GM19023 (cell line): ENCODE measurements around the gene LYZL6.
"Not testable (repeated sequence)": the region's sequence is repeated elsewhere in the genome, so short reads cannot be mapped to it uniquely, and the experiment has no call there.

Experiments
- ATAC-seq: cut with Tn5 transposase; IDR thresholded peaks from one replicate; pipeline ENCODE4 v1.9.1; 2021; ENCODE audit warnings: mild to moderate bottlenecking, moderate library complexity; ENCODE audit not compliant: unreplicated experiment

LYZL6 gene

DNA sequence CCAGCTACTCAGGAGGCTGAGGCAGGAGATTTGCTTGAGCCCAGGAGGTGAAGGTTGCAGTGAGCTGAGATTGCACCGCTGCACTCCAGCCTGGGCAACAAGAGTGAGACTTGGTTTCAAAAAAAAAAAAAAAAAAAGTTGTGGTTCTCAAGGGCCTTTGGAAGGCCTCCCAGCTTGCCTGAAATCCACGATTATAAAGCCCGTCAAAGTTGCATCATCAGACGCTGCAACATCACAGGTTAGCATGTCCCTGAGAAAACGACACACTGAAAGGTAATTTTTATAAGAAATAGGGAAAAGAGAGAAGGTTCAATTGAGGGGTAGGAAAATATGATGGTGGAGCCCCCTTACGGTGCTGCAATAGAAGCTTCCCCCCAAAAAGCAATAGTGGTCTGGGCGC is 4.6 kb upstream of the LYZL6 start:
- no peak for ATAC-seq

DNA sequence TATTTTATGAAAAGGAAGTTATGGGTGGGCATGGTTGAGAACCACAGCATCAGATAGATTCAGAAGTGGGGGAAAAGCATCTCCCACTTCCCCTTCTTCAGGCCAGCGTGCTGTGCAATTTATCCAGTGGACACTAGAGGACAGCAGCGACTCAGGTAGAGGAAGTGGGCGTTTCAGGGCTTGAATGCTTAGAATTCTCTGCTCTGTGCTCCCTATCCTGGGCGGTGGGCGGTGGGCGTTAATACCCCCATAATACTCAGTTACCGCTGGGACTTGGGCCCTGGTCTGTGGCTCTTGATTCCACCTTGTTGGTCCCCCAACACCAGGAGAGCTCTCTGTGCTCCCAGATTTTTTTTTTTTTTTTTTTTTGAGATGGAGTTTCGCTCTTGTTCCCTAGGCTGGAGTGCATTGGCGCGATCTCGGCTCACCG is 3.7 kb upstream of the LYZL6 start:
- no peak for ATAC-seq

DNA sequence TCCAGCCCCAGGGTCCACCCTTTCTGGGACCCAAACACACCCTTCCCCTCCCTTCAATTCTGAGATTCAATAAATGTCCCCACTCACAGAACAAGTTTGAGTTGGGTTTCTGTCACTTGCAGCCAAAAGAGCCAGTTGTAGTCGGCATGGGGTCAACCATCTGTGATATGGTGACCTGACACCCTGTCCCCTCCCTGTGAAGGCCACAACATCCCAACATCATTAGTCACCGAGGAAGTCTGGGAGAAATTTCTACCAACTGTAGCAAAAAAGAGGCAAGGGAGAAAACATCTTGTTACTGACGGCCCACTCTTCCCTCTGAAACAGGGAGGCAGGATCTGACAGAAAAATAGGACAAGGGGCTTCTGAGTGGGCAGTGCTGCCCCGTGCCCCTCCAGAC is 638 bp upstream of the LYZL6 start:
- no peak for ATAC-seq

DNA sequence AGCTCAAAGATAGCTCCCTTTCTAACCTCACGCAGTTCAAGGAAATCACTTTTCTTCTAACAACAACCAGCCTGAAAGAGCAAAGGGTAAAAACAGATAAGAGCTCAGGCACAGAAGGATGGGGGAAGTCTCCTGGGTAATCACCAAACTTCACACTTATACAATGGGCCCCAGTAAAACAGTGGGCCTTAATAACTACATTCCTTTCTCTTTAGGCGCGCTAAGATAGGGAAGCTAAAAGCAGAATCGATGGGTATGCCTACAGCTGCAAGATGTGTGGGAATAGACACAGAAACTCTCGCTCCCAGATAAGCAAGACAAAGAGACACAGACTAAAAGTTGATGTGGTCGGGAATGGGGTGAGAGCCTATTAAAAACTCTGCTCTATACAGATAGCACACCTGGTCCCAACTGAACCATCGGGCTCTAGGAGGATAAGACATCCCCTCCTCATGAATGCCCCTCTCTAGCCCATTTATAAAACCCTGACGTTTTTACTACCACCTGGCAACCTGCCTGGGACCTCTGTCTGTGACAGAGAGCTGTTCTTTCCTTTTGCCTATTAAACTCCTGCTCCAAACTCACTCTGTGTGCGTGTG is 826 bp downstream of the LYZL6 start:
- no peak for ATAC-seq

DNA sequence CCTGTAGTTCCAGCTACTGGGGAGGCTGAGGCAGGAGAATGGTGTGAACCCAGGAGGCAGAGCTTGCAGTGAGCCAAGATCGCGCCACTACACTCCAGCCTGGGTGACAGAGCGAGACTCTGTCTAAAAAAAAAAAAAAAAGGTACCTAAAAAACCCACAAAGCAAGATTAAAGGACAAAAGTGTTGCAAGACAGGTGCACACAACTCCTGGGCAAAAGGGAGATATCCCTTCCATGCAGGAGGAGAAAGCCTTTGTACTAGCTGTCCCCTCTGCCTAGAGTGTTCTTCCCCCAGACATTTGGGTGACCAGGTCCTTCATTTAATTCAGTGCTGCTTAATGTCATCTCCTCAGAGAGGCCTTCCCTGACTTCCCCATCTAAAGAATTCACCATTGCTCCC is 5.0 kb downstream of the LYZL6 start:
- ATAC-seq = not testable (repeated sequence)

DNA sequence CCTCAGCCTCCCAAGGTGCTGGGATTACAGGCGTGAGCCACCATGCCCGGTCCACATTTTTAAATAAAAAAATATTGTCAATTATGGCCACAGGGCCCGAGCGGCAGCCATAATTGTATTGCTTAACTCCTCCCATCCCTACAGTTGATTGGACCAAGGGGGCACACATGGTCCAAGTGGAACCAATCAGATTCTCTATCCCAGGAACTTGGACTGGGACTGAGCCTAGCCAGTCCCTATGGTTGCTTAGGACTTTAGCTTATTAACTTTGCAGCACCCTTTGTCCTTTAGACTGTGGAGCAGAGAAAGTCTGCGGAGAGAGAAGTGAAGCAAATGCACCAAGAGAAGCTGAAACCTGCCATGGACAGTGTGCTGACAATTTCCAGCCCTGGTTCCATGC is 7.5 kb downstream of the LYZL6 start:
- no peak for ATAC-seq

DNA sequence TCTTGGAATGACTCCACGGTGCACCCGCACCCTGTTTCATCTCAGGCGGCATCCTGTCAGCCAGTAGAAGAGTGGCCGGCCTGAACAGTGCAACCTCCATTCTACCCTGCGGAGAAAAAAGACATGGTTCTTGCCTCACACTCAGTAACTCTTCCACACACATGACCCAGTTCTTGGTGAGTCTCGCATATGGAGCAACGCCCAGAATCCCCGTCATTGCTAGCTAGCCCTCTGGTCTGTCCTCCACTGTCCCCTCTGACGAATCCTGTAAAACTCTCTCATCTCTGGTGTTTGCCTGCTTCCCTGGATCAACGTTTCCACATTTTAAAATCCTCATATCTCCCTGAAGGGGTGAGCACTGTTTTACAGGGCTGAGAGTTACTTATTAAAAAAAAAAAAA is 8.8 kb downstream of the LYZL6 start:
- no peak for ATAC-seq

DNA sequence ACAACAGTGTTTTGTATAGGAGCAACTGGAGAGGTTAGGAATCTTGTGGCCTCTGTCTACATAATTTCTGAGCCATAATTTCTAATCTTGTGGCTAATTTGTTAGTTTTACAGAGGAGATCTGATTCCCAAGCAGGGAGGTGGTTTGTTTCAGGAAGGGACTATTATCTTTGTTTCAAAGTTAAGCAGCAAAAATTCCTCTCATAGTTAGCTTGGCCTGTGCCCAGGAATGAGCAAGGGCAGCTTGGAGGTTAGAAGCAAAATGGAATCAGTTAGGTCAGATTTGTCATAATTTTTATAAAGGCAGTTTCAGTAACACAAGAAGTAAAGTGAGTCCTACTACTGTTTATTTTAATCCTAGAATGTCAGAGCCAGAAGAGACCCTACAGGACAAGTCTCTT is 10.9 kb downstream of the LYZL6 start:
- no peak for ATAC-seq

DNA sequence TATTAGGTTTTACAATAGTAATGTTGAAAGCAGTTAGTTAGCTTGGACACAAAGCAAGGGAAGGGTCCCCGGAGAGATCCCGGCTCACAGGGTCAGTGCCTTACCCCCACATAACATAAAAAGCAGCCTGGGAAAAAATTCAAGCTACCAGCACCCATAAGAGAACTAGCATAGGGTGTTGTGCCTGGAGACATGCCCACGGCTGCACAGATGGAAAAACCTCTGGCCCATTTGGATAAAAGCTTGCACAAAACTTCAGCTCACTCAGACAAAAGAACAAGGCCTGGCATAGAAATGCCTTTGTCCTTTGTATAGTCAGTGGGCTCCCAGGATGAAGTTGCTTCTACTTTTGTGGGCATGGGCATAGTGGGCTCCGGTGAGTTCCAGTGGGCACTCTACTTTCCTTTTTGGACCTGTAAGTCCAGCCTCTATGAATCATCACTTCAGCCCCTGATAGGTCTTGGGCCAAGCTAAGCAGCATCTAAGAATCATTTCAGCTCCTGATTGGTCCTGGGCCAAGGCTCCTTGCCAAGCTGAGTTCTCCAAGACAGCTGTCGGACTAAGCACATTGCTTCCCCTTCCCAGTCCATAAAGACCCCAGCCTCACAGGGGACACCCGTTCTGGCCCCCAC is 11.6 kb downstream of the LYZL6 start:
- ATAC-seq = no peak

DNA sequence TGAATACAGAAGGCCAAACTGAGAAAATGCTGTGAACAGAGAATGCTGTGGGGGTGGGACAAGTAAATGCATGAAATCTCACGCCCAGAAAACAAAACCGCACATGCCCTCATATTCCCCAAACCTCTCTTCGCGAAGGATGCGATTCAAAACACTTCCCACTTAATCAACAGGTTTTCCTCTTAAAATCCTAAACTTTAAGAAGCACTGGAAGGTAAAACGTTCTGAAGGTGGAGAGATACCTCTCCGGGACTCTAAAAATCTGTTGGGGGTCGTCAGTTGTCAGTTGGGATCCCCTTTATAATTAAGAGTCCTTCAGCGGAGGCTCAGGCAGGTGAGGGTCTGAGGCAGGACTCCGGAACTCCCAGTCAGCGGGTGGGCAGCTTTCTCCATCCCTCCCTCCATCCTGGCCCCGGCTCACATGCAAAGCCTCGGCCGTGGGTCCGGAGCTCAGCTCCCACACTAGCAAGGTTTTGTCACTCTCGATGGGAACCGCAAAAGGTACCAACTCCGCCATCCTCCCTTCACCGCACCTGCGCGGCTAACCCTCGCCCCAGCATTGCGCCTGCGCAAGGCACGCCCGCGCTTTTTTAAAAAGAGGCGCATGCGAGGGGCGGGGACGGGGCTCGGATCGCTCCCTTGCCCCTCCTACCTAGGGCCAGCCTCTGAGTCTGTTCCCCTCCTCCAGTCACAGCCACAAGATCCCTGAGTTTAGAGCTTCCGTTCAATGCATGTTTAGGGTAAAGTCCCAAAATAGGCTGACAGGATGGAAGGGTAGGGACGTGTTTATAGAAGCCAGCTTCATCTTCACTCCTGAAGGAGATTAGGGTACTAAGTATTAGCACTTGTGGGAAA is 13.1 kb downstream of the LYZL6 start, which contains the start of gene RDM1:
Gene RDM1 (minus strand): TSS at position 563 of the 855 bp plus-strand sequence. CDS start 46 bp downstream, at position 517.
- ATAC-seq = no peak

DNA sequence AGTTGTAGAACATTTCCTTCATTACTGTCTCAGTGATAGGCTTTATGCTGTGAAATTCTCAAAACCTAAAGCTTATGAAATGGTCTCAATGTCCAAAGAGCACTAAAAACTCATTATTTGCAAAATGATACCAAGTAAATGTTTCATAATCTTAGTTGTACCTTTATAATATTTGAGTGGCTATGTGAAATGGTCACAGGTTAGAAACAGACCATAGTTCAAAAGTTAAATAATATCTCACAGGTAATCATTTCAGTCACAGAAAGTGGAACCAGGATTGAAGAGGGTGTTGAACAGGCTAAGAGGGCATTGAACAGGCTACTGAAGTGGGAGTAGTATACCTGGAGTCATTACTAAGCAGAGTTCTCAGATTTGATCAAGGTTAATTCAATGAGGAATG is 15.8 kb downstream of the LYZL6 start:
- ATAC-seq = no peak

DNA sequence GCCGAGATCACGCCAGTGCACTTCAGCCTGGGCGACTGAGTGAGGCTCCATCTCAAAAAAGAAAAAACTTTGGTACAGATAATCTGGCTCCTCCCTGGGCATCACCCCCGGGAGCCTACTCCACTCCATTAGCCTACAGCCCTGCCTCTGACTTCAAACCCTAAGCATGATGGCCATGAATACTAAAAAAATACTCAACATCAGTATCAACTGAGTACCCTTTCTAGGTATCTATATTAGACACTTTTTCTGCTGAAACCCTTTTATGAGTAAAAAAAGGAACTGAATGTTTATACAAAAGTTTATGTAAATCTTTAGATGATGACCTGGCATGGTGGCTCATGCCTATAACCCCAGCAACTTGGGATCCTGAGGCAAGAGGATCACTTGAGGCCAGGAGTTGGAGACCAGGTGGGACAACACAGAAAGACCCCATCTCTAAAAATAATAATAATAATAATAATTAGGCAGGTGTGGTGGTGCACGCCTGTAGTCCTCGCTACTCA is 19.9 kb downstream of the LYZL6 start:
- no peak for ATAC-seq

DNA sequence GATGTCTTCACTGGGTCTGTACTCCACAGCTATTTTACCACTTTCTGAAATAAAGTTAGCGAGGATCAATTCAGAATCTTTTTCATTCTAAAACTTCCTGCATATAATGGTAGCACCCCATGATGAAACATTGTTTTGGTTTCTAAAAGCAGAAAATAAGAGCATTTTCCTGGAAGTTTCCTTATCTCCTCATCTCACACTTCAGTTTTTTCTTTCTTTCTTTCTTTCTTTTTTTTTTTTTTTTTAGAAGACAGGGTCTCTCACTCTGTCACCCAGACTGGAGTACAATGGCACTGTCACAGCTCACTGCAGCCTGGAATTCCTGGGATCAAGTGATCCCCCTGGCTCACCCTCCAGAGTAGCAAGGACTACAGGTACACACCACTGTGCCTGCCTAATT is 23.3 kb downstream of the LYZL6 start:
- ATAC-seq = no peak

DNA sequence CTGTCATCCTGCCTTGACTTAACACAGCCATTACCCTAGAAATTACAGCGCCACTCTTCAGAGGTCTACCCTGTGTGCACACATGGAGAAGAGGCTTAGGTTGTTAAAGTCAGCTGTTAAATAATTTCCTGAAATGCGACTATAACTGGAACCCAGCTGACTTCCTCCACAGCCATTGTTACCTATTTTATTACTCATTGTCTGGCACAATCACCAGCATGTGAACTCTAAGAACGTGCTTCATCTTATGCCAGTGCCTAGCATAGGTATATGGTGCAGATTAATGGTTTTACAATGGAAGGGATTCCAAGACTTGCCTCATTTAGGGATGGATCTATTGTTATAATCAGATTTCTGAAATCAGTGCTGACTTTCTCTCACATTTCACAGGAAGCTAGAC is 24.8 kb downstream of the LYZL6 start:
- ATAC-seq = no peak

DNA sequence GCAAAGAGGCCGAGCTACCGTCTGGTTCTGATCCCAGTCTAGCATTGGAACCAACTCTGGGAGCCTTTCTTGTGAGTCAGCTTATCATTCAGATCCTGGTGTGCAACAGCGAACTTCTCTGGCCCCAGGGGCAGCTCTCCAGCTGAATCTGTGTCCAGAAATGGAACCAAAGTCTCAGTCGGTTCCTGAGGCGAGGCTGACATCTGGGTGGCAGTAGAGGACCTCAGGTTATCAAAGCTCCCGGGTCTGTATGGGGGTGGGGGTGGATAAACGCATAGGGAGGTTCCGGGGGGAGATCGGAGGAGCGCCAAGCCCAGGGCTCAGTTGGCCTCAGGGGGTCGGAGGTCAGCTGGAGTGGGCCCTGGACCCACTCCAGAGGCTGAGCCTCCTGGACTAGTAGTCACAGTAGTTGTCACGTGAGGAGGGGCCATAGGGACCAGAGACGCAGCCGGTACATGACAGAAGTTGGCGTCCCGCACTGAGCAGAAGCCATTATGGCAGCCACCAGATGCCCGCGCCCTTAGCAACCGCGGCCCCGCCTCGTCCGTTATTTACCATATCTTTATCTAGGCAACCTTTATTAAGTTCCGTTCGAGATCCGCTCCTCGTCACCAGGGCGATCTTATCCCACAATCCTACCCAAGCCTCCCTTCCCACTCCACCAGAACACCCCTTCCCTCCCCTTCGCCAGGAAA is 25.8 kb downstream of the LYZL6 start:
- no peak for ATAC-seq

DNA sequence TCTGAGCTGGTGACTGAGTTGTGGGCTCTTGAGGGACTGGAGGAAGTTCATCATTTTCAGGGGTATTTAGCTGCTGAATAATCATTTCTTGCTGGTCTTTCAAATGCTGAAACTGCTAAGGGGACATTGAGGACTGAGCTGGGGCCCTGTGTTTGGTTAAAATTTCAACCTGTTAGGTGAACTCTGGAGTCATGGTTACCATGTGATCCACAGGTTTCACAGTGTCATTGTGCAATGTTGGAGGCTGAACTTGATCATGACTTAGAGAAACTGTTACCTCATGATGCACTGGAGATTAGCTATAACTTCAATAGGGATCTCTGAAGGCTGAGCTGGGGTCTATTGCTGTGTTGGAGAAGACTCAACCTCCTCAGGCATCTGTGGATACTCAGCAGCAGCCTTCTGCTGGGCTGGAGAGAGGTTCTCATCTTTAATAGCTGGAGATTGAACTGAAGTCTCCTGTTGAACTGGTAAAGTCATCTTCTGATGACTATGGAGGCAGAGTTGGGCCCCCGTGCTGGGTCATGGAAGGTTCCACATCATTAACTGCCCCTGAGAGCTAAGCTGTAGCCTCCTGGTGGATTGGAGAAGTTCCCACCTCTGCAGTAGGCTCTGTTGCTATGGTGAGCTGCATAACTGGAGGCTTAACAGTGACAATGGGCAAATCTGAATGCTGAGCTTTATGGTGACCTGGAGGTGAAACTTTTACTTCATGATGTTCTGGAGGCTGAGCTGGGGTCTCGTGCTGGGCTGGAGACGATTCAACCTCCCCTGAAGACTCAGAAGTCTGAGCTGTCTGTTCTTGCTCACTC is 28.2 kb downstream of the LYZL6 start:
- no peak for ATAC-seq

DNA sequence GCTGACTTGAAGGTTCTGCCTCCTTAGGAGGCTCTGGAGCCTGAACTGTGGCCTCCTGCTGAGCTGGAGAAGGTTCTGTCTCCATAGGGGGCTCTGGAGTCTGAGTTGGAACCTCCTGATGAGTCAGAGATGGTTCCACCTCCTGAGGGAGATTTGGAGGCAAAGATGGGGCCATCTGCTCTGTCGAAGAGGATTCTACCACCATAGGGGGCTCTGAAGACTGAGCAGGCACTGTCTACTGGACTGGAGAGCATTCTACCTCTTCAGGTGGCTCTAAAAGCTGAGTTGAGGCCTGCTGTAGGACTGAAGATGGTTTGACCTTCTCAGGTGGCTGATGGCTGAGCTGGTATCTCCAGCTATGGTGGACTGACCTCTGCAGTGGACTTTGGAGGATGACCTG is 29.2 kb downstream of the LYZL6 start:
- no peak for ATAC-seq

DNA sequence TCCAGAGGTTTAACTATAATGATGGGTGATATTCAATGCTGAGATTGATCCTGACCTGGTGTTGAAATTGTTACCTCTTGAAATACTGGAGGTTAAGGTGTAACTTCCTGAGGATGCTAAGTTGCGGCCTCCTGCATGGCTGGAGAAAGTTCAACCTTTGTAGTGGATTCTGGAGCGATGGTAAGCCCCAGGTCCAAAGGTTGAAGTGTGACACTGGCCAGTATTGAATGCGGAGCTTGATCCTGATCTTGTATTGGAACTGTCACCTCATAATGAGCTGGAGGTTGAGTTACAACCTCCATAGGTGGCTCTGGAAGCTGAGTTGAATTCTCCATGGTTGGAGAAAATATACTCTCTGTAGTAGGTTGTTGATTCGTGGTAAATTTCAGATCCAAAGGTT is 29.9 kb downstream of the LYZL6 start:
- no peak for ATAC-seq

DNA sequence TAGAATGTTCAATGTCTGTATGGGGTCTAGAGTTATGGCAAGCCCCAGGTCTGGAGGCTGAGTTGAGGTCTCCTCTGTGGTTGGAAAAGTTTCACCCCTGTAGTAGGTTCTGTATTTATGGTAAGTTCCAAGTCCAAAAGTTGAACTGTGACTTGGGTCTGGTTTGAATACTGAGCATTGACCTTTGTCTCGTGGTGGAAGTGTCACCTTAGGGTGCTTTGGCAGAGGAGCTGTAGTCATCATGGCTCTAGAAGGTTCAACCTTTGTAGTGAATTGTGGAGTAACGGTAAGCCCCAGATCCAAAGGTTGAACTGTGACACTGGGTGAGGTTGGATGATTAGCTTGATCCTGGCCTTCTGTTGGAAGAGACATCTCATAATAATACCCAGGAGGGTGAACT is 30.6 kb downstream of the LYZL6 start:
- no peak for ATAC-seq

DNA sequence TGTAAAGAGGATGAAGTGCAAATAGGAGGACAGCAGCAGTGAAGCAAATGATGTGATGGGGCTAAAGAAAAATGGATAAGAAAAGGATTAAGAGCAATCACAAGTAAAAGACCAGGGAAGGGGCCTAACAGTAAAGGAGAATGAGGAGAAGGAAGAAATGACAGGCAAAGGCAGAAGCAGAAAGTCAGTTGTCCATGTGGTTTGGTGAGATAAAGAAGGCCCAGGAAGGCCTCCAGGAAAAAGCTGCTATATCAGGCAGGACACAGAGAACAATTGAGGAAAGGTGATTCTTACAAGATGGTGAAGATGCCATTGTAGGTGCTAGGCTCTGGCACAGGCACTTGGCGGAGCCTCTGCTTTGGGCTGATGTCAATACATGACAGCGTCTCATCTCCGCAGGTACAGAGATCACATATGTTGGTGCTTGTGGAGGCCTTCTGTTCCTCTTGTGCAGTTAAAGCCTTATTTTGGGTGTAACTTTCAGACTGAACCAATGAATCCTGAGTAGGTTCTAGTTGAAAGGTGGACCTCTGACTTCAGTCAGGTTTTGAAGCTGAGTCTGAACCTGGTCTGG is 31.1 kb downstream of the LYZL6 start:
- ATAC-seq = no peak
